Measurements from ENCODE around the gene IGSF9B.

Gene IGSF9B

DNA sequence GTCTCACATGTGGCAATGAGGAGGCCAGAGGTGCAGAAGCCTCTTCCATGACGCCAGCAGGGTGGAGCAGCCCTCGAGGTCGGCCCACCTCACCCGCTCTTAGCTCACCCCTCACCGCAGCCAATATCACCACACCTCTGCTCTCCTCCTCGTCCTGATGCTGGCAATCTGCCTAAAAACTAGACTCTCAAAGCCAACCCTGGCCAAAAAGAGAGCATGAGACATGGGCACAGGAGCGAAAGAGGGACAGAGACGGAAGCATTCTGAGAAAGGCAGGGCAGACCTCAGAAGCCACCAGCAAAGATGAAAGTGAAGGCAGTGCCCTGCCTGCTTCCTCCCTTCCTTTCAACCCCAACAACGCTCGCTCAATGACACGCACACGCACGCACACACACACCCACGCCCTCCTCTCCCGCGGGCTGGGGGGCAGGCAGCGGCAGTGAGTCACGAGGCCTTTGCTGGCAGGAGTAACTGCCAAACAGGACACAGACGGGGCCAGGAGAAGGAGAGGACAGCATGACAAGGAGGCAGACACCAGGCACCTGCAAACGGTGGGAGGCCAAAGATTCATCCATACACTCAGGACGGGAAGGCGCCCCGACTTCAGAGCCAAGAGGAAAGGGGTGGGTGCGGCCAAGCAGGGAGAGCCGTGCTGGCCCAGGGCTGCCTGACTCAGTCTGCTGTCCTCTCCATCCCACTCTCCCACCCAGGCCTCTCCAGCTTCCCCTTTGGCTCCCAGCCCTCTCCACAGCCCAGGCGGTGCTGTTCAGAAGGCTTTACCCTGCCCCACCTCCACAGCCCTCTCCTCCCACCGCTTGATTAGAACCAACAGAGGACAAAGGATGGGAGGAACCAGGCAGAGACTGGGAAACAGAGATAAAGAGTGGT is 11.4 kb downstream of the IGSF9B start:
- intact Hi-C loops (cut with DNase I) = loop anchor here (5.0 kb wide), 1 partner anchor 92 kb away; no protein-coding TSS in a partner anchor

DNA sequence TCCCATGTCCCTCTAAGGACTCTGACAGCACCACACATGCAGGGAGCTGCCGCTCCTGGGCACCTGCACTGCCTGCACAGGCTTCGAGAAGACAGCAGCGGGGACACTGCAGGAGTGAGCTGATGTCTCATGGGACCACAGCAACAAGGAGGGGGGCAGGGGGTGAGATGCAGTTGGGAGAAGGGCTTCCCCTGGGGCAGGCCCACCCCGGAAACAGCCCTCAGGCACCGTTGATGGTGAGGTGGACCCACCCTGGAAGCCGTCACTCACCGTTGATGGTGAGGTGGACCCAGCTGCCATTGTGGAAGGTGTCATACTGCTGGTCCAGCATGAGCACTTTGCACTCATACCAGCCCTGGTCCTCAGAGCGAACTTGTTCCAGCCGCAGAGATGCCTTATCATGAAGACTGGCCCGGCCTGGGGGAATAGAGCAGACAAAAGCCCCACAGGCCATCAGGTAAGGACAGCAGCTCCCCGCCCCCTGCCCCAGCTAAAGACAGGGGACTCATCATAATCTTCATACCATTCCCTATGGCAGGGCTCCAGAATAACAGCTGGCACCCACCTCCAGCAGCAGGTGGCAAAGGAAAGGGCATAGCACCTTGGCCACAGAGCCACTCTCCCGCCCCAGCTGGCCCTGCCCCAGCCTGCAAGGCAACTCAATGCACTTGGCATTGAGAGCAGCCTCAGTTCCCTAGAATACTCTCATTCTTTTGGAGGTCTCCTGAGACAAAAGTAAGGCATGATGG is 12.6 kb downstream of the IGSF9B start:
- DNase-seq = peak in 1 of 10 donors; percentile 77
- intact Hi-C loops (cut with DNase I) = no loop called here

More for the DNA sequence above, 11.4 kb downstream of the IGSF9B start:
- peak in 3 of 10 donors; percentile 86 to 91 (median 90) for DNase-seq

DNA sequence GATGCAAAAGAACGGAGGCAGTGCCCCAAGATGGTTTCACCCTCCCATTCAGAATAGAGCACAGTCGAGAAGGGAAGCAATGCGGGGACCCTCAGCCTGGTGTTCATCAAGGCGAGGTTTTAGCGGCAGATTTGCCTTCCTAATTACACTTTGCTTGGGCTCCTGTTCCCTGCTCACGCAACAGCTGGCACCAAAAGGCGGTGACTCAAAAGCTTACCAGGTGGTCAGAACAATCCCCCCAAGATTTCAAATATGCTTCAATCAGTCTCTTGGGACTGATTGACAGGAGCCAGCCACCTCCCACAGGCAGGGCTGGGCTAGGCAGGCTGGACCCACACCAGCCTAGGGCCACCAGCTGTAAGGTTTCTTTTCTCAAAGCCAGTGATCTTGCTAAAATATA is 14.2 kb downstream of the IGSF9B start:
- DNase-seq = peak in 1 of 10 donors; percentile 43
- intact Hi-C loops (cut with DNase I) = no loop called here

DNA sequence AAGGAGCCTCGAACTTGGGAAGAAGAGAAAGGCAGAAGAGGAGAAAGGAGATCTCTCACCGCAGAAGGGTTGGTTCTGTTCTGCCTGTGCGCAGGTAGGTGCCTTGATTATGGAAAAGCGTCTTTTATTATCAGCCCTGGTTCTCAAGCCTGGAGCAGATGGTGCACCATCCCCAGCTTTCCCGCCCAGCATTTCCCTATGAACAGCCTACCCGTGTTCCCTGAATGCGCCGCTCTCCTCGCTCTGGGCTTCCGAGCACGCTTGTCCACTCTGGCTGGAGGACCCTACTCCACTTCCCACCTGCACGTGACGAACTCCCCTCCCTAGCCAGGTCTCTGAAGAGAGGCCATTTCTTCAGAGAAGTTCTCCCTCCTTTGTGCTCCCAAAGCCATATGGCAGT is 15.2 kb downstream of the IGSF9B start:
- peak in 2 of 10 donors; percentile 58 to 77 for DNase-seq
- intact Hi-C loops (cut with DNase I) = no loop called here

DNA sequence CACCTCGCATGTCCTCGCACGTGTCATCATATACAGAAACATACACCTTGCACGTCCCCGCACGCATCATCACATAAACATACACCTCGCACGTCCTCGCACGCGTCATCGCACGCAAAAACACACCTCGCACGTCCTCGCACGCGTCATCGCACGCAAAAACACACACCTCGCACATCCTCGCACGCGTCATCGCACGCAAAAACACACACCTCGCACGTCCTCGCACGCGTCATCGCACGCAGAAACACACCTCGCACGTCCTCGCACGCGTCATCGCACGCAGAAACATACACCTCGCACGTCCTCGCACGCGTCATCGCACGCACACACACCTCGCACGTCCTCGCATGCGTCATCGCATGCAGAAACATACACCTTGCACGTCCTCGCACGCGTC is 16.7 kb downstream of the IGSF9B start:
- intact Hi-C loops (cut with DNase I) = no loop called here
- DNase-seq = peak in 1 of 10 donors; percentile 22

DNA sequence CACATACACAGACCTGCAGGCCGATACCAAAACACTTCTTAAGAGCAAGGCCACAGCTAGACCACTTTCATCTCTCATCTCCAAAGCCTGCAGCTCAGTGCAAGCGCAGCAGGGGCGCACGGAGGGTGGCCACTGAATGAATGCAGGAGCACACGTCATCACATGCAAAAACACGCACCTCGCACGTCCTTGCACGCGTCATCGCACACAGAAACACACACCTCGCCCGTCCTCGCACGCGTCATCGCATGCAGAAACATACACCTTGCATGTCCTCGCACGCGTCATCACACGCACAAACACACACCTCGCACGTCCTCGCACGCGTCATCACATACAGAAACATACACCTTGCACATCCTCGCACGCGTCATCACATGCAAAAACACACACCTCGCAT is 17.2 kb downstream of the IGSF9B start:
- intact Hi-C loops (cut with DNase I) = loop anchor here (10.0 kb wide), 1 partner anchor 285 kb away; the partner anchor contains the start of genes NCAPD3 and VPS26B
- DNase-seq = peak in 1 of 10 donors; percentile 46

DNA sequence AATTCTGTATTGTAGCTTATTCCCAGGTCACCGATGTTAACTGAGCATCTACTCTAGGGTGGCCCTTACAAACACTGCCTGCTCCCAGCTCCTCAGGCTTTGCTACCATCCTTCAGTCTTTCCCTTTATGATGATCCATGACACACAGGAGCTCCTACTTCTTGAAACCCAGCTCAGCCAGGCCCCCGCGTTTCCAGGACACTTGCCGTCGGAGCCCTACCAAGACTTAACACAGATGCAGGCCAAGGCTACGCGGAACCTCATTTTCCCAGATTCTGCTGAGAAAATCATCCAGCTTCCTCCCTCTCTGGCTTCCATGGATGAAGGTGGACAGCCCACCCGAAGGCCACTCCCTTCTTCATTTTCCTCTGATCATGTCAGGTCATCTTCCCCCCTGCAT is 18.6 kb downstream of the IGSF9B start:
- intact Hi-C loops (cut with DNase I) = loop anchor here (10.0 kb wide), 1 partner anchor 287 kb away; the partner anchor contains the start of genes NCAPD3 and VPS26B
- DNase-seq = peak in 1 of 10 donors; percentile 58

DNA sequence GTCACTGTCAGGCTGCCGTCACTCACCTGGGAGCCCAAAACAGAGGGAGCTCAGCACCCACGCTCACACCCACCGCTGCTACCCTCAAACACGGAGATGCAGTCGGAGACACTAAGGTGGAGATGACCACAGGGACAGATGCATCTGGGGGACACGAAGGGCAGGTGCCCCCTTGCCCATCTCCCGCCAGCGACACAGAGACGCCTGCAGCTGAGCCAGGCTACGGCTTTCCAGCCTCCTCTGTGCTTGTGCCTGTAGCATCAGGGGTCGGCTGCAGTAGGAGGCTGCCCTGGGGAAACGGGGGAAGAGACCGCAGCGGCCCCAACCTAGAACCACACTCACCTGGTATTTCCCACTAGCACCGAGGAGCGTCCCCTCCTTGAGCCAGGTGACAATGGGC is 19.3 kb downstream of the IGSF9B start:
- intact Hi-C loops (cut with DNase I) = loop anchor here (10.0 kb wide), 1 partner anchor 287 kb away; the partner anchor contains the start of genes NCAPD3 and VPS26B
- peak in 2 of 10 donors; percentile 47 to 76 for DNase-seq

DNA sequence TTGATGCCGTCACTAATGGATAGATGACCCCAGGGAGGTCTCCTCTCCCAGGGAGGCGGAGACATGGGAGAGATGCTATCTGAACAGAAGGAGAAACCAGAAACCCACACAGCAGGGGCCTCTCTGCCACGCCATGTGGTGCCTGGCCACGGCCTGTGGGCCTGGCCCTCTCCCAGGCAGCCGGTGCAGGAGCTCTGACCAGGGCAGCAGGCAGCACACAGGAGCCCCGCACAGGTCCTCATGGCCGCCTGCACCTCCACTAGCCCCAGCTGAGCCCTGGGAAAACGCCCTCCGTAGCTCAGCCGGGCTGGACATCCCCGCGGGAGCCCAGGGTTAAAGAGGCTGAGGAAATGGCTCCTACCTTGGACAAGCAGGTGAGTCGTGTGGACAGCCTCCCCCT is 19.8 kb downstream of the IGSF9B start:
- intact Hi-C loops (cut with DNase I) = loop anchor here (10.0 kb wide), 1 partner anchor 288 kb away; the partner anchor contains the start of genes NCAPD3 and VPS26B
- DNase-seq = peak in 2 of 10 donors; percentile 56 to 70

DNA sequence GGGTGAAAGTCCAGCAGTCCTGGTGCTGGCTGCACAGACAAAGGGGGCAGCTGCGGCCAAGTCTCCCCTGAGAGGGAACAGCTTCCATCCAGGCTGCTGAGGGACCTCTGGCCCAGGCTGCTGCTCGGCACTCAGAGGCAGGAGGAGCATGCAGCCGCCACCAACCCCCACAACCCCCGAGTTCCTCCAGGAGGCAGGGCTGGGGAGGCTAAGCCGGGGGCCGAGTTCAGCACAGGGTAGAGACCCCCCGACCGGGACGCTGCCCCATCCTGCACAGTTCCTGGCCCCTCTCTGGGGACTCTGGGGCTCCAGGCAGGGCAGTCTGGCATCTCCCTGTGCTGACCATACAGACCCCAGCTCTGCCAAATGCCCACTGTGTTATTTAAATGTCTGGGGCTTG is 20.2 kb downstream of the IGSF9B start:
- intact Hi-C loops (cut with DNase I) = loop anchor here (10.0 kb wide), 1 partner anchor 288 kb away; the partner anchor contains the start of genes NCAPD3 and VPS26B
- peak in 2 of 10 donors; percentile 75 to 81 for DNase-seq

DNA sequence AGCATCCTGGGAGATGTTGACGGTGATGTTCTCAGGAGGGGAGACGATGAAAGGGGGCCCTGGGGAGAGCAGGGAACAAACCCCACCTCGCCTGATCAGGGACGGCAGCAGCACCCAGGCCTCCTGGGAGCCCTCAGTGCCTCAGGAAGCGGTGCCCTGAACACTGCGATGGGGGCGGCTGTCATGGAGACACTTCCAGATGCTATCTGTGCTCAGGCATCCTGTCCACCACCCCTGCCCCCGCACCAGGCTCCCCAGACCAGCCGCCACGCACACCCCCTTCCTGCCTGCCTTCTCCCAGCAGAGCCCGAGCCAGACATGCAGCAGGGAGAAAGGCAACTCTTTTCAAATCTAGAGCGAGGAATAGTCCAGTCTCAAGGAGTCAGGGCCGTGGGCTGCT is 20.6 kb downstream of the IGSF9B start:
- intact Hi-C loops (cut with DNase I) = loop anchor here (10.0 kb wide), 1 partner anchor 289 kb away; the partner anchor contains the start of genes NCAPD3 and VPS26B

DNA sequence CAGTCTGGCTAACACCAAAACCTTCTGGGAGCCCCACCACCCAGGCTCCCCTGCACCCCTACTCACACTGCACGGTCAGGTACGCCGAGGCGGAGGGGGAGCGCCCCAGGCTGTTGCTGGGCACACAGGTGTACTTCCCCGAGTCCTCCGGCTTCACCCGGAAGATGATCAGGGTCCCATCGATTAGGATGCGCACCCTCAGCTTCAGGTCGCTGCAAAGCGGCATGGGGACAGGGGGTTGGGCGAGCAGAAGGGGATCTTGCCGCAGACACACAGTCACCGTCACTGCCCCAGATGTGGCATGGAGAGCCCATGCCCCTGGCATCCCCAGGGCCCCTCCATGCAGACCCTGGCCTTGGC is 21.2 kb downstream of the IGSF9B start:
- intact Hi-C loops (cut with DNase I) = loop anchor here (10.0 kb wide), 1 partner anchor 289 kb away; the partner anchor contains the start of genes NCAPD3 and VPS26B
- DNase-seq = peak in 3 of 10 donors; percentile 58 to 81 (median 72)

More for the DNA sequence above, 20.6 kb downstream of the IGSF9B start:
- DNase-seq = peak in 5 of 10 donors; percentile 42 to 92 (median 88)

DNA sequence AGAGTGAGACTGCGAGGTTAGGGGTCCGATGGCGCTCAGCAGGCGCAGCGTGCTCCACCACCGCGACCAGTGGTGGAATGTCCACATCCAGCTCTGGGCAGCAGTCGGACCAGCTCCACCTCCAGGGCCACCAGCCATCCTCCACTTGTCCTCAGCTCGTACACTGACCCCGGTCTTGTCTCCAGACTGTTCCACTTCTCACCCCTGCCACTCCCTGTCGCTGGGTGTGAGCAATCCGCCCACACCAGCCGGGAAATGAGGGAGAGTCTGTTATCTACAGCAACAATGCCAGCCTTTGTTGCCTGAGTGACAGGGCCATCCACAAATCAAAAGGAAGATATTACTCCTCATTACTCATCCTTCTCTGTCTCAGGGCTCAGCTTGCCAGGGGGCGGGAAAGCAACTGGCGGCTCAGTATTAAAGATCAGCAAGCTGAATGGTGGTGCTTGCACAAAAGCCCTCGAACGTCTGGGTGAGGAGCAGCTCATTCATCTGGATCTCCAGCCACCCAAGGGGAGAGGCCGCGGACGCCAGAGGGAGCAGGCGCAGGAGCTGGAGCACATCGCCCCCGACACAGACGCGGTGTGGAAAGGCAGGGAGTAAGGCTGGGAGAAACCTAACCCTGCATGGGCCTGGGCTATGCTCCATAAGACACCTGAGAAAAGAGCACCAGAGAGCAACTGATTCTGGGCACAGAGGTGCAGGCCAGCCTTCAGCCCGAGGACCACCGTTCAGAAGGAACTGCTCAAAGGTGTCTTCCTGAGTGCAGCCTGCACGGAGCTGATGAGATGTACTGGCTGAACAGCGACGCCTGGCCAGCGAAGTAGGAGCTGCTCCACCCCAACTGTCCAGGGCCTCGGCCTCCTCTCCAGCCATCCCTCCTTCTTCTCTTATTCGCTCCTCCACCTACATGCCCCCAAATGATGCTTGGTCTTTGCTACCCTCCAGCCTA is 21.9 kb downstream of the IGSF9B start:
- peak; percentile 71 to 98 (median 79) for DNase-seq
- intact Hi-C loops (cut with DNase I) = loop anchor here (10.0 kb wide), 1 partner anchor 290 kb away; the partner anchor contains the start of genes NCAPD3 and VPS26B

DNA sequence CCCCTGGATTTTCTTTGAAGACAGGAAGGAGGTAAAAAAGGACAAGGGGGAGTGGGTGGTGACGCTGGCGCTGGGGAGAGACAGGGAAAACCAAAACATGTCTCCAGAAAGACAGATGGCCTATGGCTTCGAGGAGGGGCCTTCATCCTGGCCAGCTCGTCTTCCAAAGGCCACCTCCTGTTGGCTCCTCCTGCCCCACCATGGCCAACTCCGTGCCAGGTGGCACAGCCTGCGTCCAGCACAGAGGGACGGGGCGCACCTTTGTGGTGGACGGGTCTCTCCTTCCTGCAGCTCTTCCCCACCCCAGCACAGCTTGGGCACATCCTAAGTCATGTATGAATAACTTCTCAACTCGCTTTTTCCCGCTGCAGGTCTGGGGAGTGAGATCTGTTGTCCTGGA is 22.7 kb downstream of the IGSF9B start:
- DNase-seq = peak in 2 of 10 donors; percentile 75 to 80
- intact Hi-C loops (cut with DNase I) = loop anchor here (10.0 kb wide), 1 partner anchor 291 kb away; the partner anchor contains the start of genes NCAPD3 and VPS26B

DNA sequence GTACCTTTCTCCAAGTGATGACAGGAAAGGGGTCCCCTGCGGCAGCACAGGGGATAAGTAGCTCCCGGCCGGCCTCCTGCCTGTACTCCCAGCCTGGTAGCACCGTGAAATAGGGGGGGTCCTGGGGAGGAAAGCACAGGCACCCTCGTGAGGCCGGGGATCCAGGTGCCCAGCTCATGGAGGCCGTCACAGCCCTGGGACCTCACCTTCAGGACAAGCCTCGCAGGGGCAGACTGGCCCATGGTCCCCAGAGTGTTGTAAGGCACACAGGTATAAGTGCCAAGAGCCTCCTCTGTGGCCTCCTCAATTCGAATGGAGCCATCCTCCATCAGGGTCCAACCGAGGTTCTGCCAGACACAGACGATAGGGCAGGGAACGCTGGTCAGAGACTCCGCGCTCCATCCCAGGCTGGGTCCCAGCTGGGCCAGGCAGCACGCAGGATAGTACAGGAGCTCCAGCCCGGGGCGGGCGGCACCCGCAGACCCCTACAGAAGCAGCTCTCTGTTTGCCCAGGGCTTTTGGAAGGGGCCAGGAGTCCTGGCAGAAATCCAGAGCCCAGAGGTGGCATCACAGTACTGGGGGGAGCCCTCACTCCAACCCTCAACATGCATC is 25.2 kb downstream of the IGSF9B start:
- DNase-seq = peak in 1 of 10 donors; percentile 75
- intact Hi-C loops (cut with DNase I) = loop anchor here (10.0 kb wide), 1 partner anchor 293 kb away; the partner anchor contains the start of genes NCAPD3 and VPS26B

DNA sequence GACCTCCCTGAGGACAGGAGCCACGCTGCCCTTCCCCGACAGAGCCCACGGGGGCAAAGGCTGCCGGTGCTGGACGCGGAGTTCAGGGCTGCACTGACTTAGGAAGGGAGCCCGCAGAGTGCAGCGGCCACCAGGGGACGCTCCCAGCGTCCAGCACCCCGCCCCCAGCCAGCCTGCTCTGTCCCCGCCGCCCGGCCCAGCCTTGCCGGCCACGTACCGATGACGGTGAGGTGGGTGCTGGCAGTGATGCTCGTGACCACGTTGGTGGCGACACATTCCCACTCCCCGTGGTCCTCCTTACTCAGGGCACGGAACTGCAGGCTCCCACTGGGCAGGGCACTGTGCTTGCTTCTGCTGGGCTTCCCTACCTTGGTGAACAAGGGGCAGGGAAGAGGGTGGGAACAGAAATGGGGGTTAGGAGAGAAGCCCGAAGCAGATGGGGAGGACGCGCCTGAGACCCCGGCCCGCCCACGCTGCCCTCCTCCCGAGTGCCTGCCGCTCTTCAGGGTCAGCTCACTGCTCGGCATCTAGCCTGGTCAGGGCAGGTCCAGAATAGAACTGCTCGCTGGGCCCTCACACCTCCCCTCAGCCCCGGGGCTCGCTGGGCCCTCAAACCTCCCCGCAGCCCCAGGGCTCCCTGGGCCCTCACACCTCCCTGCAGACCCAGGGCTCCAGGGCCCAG is 25.9 kb downstream of the IGSF9B start:
- intact Hi-C loops (cut with DNase I) = loop anchor here (10.0 kb wide), 1 partner anchor 294 kb away; the partner anchor contains the start of genes NCAPD3 and VPS26B
- peak in 2 of 10 donors; percentile 83 to 89 for DNase-seq

DNA sequence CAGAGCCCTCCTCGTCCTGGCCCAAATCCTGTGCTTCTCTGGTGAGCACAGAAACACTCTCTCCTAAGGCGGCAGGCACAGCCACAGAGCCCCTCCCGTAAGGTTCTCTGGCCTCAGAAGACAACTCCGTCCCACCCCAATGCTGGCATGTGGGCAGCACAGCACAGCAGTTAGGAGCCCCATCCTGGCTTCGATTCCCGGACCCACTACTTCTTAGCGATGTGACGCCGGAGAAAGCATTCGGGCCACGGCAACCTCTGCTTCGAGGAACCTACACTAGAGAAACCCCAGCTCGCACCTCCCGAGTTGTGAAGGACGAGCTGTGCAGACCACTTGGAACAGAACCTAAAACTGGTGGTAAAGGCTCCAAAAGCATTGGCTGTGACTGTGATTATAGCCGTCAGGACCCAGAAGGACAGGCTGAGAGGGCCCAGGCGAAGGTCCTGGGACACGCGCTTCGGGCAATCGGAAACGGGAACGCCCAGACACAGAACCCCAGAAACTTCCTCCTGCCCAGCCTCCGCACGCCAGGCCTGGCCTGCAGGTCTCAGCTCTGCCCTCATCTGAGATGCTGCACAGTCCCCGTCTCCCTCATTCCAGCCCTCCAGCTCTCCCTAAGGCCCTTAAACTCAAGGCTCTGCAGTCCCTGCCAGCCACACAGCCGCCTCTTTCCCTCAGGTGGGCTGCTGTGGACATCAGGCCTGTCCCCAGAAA is 26.6 kb downstream of the IGSF9B start:
- intact Hi-C loops (cut with DNase I) = loop anchor here (10.0 kb wide), 1 partner anchor 295 kb away; the partner anchor contains the start of genes NCAPD3 and VPS26B
- peak in 1 of 10 donors; percentile 70 for DNase-seq

Data from posterior cingulate gyrus (tissue), 11 donors.